NT2/D1 (cell line): ENCODE results near the gene PXMP2.

Experiments
- YY1 ChIP-seq: IDR thresholded peaks from 2 replicates; pipeline ENCODE4 v1.6.1; 2011; ENCODE audit not compliant: insufficient read length, insufficient read depth
- ZNF274 ChIP-seq: IDR thresholded peaks from 2 replicates; pipeline ENCODE4 v1.6.1; 2011; ENCODE audit warnings: mild to moderate bottlenecking, low read depth, low read length

DNA sequence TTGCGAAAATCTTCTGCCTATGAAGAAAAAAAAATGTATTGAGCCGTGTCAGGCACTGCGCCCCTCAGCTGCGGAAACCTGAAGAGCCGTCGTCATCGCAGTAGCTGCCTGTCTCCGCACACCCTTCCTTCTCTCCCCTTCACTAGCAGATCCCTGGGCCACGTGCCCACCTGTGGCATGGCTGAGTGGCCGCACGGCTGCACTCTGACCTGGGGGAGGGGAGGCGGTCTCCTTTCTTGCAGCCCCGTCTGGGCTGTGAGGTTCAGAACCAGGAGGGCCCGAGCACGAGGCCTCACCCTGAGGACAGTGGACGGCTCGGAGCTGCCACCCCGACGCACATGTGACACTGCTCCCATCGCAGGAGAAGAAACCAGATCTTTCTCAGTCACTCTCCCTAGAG, 48.1 kb downstream of the PXMP2 start:
- TF ChIP-seq ZNF274 (no peak), YY1 (no peak)
